HG03103 (cell line): ENCODE measurements around the gene DUSP3.

ENCODE experiments used
- ATAC-seq: cut with Tn5 transposase; IDR thresholded peaks from one replicate; pipeline ENCODE4 v1.9.1; 2021; ENCODE audit warnings: low read depth; ENCODE audit not compliant: unreplicated experiment

Gene DUSP3

GRCh38 chr17:43778337-43779144 is at the start of gene DUSP3:
Gene DUSP3, minus strand, starts transcription at chr17:43778977. Its CDS starts 53 bp downstream, at chr17:43778924.
- ATAC-seq, result peak; percentile 55

- ATAC-seq, result no peak
These were observed 48.8 kb upstream of the DUSP3 start for GRCh38 chr17:43827596-43827995.

GRCh38 chr17:43826206-43826605 is 47.4 kb upstream of the DUSP3 start:
- no peak for ATAC-seq

GRCh38 chr17:43825567-43825966 is 46.8 kb upstream of the DUSP3 start:
- no peak for ATAC-seq

GRCh38 chr17:43823350-43824084 is 44.7 kb upstream of the DUSP3 start:
- no peak for ATAC-seq

- ATAC-seq, result no peak
These were observed 43.9 kb upstream of the DUSP3 start for GRCh38 chr17:43822570-43823190.

- ATAC-seq, result no peak
These were observed 42.0 kb upstream of the DUSP3 start for GRCh38 chr17:43820759-43821158.

- ATAC-seq, result no peak
These were observed 40.2 kb upstream of the DUSP3 start for GRCh38 chr17:43818966-43819365.

- no peak for ATAC-seq
These were observed 39.0 kb upstream of the DUSP3 start for GRCh38 chr17:43817826-43818225.

GRCh38 chr17:43816336-43817320 is 37.9 kb upstream of the DUSP3 start:
- ATAC-seq, result no peak

GRCh38 chr17:43814714-43815113 is 35.9 kb upstream of the DUSP3 start:
- no peak for ATAC-seq

GRCh38 chr17:43814026-43814425 is 35.2 kb upstream of the DUSP3 start:
- no peak for ATAC-seq

GRCh38 chr17:43813386-43813785 is 34.6 kb upstream of the DUSP3 start:
- ATAC-seq, result no peak

- no peak for ATAC-seq
These were observed 33.9 kb upstream of the DUSP3 start for GRCh38 chr17:43812396-43813265.

- no peak for ATAC-seq
These were observed 32.0 kb upstream of the DUSP3 start for GRCh38 chr17:43810823-43811222.

- ATAC-seq, result no peak
These were observed 31.5 kb upstream of the DUSP3 start for GRCh38 chr17:43810226-43810715.

GRCh38 chr17:43809121-43809520 is 30.3 kb upstream of the DUSP3 start:
- ATAC-seq, result no peak

GRCh38 chr17:43808076-43808475 is 29.3 kb upstream of the DUSP3 start:
- ATAC-seq, result no peak

- ATAC-seq, result no peak
These were observed 26.3 kb upstream of the DUSP3 start for GRCh38 chr17:43805117-43805516.
